HG03196 (cell line): ENCODE results near the gene PRXL2B.
"Not testable (repeated sequence)": the region's sequence is repeated elsewhere in the genome, so short reads cannot be mapped to it uniquely, and the experiment has no call there.

ENCODE experiments used
- ATAC-seq: cut with Tn5 transposase; IDR thresholded peaks from one replicate; pipeline ENCODE4 v1.9.1; 2021; ENCODE audit not compliant: unreplicated experiment

Gene PRXL2B

GRCh38 chr1:2611031-2611501 lies 24.5 kb downstream of the PRXL2B start:
- ATAC-seq, result no peak

- no peak for ATAC-seq
These were observed 25.3 kb downstream of the PRXL2B start for GRCh38 chr1:2611621-2612437.

GRCh38 chr1:2612591-2613365 lies 26.2 kb downstream of the PRXL2B start:
- ATAC-seq, result no peak

DNA sequence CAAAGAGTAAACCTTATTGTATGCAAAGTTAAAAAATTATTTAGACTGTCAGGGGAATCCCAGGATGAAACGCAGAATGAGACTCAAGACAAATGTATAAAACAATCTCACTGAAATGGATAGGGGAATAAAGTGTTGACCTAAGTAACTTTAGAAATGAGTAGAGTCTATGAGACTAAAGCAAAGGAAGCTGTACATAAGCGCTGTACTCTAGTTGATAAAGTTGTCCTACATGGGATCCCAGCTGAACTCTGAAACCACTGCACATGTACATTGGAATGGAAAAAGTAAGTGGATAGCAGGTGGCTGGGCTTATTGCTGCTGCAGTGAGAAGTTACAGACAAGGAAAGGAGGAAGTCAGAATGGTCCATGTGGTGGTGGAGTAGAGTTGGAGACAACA lies 27.6 kb downstream of the PRXL2B start:
- no peak for ATAC-seq

- ATAC-seq, result no peak
These were observed 31.4 kb downstream of the PRXL2B start for GRCh38 chr1:2617971-2618470.

GRCh38 chr1:2623571-2624337 lies 37.2 kb downstream of the PRXL2B start:
- ATAC-seq, result no peak

GRCh38 chr1:2624735-2625300 lies 38.2 kb downstream of the PRXL2B start:
- ATAC-seq, result no peak

GRCh38 chr1:2625311-2625710 lies 38.7 kb downstream of the PRXL2B start:
- no peak for ATAC-seq

DNA sequence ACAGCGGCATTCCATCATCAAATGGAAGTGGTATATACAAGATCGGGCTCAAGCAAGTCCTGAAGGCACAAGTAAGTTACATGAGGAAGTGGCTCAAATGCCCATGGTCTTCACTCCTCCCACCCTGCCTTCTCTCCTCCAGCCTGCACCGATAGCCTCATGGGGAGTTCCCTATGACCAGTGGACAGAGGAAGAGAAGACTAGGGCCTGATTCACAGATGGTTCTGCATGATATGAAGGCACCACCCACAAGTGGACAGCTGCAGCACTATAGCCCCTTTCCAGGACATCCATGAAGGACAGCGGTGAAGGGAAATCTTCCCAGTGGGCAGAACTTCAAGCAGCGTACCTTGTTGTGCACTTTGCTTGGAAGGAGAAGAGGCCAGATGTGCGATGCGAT lies 39.2 kb downstream of the PRXL2B start:
- not testable (repeated sequence) for ATAC-seq

- no peak for ATAC-seq
These were observed 41.2 kb downstream of the PRXL2B start for GRCh38 chr1:2627746-2628145.

- ATAC-seq, result no peak
These were observed 41.8 kb downstream of the PRXL2B start for GRCh38 chr1:2628191-2628932.

DNA sequence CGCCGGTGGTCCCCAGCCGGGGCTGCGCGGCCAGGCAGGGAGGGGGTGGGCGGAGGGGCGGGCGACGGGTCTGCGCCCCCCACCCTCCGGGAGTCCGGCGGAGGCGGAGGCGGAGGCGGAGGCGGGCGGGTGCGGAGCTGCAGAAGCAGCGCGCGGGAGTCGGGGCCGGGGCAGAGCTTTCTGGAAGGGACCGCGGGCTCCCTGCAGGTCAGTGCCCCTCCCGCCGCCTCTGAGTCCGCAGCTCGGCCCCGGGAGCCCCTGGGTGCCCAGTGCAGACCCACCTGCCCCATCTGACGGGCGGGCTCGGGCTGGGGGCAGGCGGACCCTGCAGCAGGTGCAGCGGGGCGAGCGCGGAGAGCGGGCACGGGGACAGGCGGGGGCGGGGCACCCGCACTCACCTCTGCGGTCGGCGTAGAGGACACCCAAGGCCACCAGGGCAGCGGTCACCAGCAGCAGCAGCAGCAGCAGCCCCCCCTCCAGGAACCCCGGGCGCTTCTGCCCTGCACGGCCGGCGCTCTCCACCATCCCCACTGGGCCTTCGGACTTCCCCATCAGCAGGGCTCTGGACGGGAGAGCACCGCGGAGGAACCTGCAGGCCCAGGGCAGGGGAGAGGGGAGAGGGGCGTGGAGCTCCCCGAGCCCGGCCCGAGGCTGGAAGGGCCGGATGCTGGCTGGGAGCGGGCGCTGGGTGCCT lies 42.5 kb downstream of the PRXL2B start:
- no peak for ATAC-seq

DNA sequence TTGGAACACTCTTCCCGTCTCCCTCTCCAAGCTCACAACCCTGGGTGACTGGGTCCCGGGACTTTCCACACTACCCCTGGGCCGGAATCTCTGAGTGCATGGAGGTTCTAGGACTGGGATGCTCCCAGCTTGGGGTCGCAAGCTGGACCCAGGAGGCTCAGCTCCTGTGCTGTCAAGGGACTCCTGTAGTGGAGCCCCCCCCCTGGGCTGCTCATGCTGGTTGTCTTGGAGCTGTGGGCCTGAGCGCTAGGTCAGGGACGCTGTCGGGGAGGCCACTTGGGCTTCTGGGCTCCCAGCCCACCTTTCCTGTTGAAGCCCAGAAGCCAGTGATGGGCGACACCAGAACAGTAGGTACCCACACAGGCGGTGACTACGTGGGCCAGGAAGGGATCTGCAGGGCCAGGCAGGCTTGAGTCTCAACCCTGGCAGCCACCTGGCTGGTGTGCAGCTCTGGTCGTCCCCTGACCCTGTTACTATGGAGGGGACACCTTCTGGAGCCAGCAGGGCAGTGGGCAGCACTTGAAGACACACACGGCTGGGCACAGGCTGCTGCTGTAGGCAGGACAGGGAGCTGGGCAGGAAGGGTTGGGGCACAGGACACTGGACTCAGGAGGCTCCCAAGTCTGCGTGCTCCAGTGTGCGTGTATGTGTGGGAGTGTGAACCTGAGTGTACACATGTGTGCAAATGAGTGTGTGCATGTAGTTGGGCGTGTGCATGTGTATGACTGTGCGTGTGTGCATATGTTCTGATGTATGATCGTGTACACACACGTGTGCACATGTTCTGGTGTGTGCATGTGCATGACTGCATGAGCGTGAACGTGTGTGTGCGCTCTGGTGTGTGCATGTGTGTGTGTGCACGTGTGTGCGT lies 43.3 kb downstream of the PRXL2B start:
- ATAC-seq, result no peak

DNA sequence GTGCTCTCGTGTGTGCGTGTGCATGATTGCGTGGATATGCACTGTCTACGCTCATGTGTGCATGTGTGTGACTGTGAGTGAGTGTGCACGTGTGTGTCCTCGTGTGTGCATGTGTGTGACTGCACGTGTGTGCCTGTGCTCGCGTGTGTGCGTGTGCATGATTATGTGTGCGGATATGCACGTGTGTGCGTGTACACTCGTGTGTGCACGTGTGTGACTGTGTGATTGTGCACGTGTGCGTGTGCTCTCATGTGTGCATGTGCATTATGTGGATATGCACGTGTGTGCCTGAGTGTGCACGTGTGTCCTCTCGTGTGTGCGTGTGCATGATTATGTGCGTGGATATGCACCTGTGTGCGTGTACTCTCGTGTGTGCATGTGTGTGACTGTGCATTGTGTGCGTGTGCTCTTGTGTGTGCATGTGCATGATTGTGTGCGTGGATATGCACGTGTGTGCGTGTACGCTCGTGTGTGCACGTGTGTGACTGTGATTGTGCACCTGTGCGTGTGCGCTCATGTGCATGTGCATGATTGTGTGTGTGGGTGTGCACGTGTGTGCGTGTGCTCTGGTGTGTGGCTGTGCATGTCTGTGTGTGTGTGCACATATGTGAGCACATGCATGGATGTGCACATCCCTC lies 44.0 kb downstream of the PRXL2B start:
- no peak for ATAC-seq

DNA sequence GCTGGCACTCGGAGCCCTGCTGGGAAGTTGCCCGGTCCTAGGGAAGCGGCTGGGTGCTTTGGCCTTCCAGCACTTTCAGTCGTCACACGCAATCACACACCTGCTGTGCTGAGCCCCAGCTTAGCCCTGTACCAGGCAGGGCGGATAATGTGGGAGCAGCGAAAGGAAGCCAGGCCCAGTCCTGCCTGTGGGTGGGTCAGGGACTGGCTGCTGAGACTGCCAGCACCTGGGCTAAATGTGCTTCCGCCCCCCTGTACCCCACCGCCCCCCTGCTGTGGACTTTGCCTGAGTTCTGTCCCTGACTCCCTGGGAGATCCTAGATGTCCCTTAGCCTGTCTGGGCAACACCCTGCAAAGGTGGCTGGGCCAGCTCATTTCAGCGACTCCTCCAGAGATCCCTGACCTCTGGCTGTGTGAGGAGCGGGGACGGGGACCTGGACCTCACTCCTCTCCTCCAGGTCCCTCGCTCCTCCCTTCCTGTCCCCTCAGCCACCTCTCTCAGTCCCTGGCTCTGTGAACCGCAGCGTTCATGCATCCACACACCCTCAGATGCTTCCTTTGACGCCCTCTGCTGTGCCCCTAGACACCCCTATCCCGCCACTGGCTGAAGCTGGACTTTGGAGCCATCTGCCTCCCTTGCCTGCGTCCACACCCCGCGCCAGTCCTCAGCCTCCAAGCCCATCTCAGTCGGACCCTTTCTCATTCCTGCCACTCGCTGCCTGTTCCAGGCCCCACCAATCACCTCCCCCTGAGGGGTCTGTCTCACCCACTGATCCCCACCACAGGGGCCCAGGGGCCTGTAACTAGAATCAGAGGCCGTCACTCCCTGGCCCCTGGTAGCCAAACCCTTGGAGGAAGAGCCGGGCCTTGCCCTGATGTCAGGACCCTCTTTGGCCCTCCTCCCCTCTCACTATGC lies 44.8 kb downstream of the PRXL2B start:
- ATAC-seq, result no peak

DNA sequence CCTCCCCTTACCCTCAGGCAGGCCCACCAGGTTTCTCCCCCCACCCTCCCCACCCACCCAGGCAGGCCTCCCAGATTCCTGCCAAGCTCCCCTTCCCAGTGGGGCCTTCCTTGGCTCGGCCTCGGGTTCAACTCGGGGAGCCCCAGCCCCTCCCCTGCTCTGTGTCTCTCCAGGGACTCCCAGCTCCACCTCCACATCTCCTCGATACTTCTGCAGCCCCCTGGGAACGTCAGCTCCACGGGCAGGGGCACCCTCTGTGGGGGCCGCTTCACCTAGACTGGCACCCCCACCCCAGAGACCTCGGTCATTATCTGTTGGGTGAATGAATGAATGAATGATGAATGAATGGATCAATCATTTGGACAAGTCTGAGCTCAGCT lies 45.5 kb downstream of the PRXL2B start:
- ATAC-seq, result no peak
